Kidney epithelial cell (primary cell): Measurements from ENCODE around the gene SLC39A6. TPM values are rescaled to one million over a fixed set of nuclear protein-coding genes. Genes with fewer than 3 reads are reported as not detected.

Experiments
- DNase-seq: peaks from one replicate; pipeline ENCODE4 v3.0.0-alpha.2; 2010; ENCODE audit warnings: low read depth
- H3K27me3 ChIP-seq: 2 replicates; pipeline ENCODE4 v1.6.0; 2011; ENCODE audit warnings: low read length; ENCODE audit not compliant: control insufficient read depth, insufficient read depth
- H3K36me3 ChIP-seq: 2 replicates; pipeline ENCODE4 v1.5.1; 2011; ENCODE audit warnings: low read length; ENCODE audit not compliant: control insufficient read depth, insufficient read depth
- H3K4me3 ChIP-seq: 2 replicates; pipeline ENCODE4 v1.5.1; 2011; ENCODE audit warnings: low read depth, mild to moderate bottlenecking, control low read depth, low read length
- total RNA-seq: library from RNA; depleted of rRNA; stranded (reverse); fragments of >200 nt; gene quantifications from 2 replicates; pipeline ENCODE4 v1.2.3, GENCODE V29; 2015
- TF ChIP-seq, protein P1 (sequence below): IDR thresholded peaks from 2 replicates; pipeline ENCODE4 v1.5.1; 2011; ENCODE audit warnings: mild to moderate bottlenecking, moderate library complexity, low read length, control low read depth, inconsistent platforms; ENCODE audit not compliant: insufficient read depth, poor library complexity, severe bottlenecking

SLC39A6 gene
- total RNA-seq, 1 donor from 2014 or later = 94.1 TPM

DNA sequence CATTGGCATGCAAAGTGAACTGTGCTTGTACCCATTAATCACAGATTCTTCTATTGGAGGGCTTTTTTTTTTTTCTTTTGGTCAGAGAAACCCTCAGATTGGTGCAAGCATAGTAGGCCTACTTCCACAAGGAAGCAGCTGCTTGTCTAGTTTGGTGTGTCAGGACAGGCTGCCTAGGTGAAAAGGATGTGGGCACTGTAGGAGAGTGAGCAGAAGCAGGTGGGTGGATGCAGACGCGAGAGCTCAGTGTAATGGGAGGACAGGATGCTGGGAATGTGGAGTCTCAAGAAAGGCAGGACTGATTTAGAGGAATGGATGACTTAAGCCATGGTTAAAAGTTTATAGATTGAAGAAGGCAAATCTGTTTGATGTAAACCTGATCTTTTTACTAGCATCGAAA is 3.6 kb upstream of the SLC39A6 start:
- TF ChIP-seq, protein P1, sequence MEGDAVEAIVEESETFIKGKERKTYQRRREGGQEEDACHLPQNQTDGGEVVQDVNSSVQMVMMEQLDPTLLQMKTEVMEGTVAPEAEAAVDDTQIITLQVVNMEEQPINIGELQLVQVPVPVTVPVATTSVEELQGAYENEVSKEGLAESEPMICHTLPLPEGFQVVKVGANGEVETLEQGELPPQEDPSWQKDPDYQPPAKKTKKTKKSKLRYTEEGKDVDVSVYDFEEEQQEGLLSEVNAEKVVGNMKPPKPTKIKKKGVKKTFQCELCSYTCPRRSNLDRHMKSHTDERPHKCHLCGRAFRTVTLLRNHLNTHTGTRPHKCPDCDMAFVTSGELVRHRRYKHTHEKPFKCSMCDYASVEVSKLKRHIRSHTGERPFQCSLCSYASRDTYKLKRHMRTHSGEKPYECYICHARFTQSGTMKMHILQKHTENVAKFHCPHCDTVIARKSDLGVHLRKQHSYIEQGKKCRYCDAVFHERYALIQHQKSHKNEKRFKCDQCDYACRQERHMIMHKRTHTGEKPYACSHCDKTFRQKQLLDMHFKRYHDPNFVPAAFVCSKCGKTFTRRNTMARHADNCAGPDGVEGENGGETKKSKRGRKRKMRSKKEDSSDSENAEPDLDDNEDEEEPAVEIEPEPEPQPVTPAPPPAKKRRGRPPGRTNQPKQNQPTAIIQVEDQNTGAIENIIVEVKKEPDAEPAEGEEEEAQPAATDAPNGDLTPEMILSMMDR = no peak
- H3K27me3 ChIP-seq = no peaks in the 10 kb centered on the region
- H3K4me3 ChIP-seq = no peak overlapping the region
- H3K36me3 ChIP-seq = no peaks in the 10 kb centered on the region
- no peak for DNase-seq

DNA sequence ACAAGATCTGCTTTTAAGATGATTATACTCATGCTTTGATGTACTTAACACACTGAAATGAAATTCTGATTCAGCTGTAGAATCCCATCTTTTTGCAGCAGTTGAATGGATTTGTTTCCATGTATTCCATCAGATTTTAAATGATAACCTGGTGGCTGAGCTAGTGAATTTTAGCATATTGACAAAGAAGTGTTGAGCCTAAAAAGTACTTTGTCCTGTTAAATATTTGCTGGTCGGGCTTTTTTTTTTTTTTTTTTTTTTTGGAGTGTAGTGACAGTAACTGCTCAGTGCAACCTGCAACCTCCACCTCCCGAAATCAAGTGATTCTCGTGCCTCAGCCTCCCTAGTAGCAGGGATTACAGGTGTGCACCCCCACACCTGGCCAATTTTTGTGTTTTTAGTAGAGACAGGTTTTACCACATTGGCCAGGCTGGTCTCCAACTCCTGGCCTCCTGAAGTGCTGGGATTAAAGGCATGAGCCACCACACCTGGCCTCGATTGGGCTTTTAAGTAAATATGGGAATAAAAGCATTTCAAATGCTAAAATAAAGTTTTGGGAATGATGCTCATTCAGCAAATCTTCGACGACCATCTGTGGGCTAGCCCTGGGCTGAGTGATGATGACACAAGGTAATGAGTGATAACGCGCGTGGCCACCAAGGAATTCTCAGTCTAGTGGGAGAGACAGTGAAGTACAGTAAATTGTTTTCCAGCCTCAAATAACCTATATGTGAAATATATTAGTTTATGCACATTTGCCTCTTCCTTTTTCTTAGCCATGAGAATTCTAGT is 2.7 kb upstream of the SLC39A6 start:
- Histone ChIP-seq H3K36me3 (no peaks in the 10 kb centered on the region), H3K27me3 (no peaks in the 10 kb centered on the region), H3K4me3 (no peak overlapping the region)
- DNase-seq = no peak
- TF ChIP-seq, protein P1 = no peak

DNA sequence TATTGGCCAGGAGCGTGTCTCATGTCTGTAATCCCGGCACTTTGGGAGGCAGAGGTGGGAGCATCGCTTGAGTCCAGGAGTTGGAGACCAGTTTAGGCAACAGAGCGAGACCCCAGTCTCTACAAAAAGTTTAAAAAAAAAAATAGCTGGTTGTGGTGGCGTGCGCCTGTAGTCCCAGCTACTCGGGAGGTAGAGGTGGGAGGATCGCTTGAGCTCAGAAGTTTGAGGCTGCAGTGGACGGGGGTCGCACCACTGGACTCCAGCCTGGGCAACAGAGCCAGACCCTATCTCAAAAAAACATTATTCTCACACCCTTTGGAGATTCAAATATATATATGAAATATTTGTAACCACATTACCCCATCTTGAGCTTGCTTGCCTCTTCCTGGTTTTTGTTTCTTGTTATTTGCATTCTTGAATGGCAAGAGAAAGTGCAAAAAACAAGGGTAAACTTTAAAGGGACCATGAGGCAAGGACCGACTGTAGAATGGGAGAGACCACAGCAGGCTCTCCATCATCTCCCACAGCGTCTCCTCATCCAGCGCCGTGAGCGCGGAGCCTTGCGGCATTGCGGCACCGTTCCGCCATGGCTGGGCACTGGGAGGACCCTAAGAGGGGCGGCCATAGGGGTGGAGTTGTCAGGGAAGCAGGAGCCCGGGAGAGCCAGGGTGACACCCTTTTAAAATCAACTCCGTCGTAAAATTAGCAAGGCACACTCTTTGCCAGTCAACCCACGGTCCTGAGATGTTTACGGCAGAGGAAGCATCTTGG is 1.9 kb upstream of the SLC39A6 start:
- DNase-seq = no peak
- Histone ChIP-seq H3K36me3 (no peaks in the 10 kb centered on the region), H3K4me3 (peak overlapping the region; percentile 93), H3K27me3 (no peaks in the 10 kb centered on the region)
- TF ChIP-seq, protein P1 = no peak

DNA sequence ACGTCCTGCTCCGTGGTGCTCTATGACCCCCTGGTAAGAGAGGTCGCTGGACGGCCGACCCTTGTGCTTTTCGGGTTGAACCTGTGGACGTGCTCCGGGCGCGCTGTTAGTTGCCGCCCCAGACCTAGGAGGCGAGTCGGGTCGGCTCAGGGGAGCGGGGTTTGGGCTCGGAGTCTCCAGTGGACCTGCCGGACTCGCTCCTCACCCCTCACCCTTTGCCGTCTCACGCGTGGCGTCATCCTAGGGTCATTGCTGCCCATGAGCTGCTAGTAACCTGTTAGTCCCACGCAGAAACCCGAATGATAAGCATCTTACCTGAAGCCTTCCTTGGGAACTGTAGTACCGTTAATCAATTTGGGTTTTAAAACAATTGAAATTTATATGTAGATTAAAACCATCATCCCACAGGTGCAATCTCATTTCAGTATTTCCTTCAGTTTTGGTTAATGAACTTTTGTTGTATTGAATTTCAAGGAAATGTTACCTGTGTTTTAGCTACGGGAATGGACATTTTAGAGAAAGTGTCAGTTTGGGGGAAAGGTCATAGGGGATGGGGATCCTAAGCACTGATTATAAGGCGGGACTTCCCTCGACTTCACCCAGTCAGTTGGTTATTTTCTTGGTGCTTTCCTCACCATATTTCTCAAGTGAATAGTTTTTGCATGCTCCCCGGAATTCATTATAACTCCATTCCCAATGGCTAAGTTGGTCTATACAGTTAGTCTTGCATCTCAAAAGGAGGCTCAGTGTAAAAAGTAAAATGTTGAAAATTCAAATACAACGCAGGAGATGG is 1.1 kb upstream of the SLC39A6 start:
- Histone ChIP-seq H3K4me3 (peak overlapping the region; percentile 93), H3K27me3 (no peaks in the 10 kb centered on the region), H3K36me3 (no peaks in the 10 kb centered on the region)
- TF ChIP-seq, protein P1 = no peak
- DNase-seq = no peak

DNA sequence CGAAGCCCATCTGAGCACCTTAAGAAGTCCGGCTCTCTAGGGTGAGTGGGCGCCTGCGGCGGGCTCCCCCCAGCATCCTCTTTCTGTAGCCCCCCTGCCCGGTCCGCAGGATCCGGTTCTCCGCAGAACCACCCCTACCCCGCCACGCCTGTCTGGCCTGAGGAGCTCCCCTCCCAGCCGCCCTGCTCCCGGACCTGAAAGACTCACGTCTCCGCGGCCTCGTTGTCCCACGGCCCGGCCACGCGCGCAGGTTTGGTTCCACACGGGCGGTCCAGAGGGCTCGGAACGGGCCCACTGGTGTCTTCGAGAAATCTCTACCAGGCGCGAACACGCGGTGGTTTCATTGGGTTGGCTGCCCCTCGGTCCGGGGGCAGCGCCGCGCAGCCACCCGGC is 237 bp downstream of the SLC39A6 start:
- Histone ChIP-seq H3K27me3 (no peaks in the 10 kb centered on the region), H3K4me3 (peak overlapping the region; percentile 93), H3K36me3 (no peaks in the 10 kb centered on the region)
- TF ChIP-seq, protein P1 = no peak
- DNase-seq = no peak
